B cell (primary cell): ENCODE results near the gene SLC20A1. TPM values are rescaled to one million over a fixed set of nuclear protein-coding genes. Genes with fewer than 3 reads are reported as not detected.

Source experiments
- ATAC-seq: fragments of 200-7000 bp; cut with Tn5 transposase; one replicate; pipeline ENCODE4 v1.10.0; 2021; ENCODE audit warnings: low read depth, mild to moderate bottlenecking, moderate number of reproducible peaks, moderate library complexity
- CTCF ChIA-PET: fragments of 350-600 bp; sonication (Branson Sonifier 250); formaldehyde crosslinking; loops from one replicate; lab custom pipeline; 2021; ENCODE audit warnings: antibody characterized with exemption, inconsistent platforms; lab: Charles Lee
- POLR2A ChIA-PET: fragments of 350-600 bp; sonication (Branson Sonifier 250); formaldehyde crosslinking; loops from one replicate; lab custom pipeline; 2021; ENCODE audit warnings: antibody characterized with exemption; lab: Charles Lee
- DNase-seq: peaks from one replicate; pipeline ENCODE4 v3.0.0; 2013
- H2AFZ ChIP-seq: 2 replicates; pipeline ENCODE4 v1.6.1; 2012; ENCODE audit warnings: mild to moderate bottlenecking, low read depth, low read length; ENCODE audit not compliant: insufficient read depth, poor library complexity, severe bottlenecking
- H3K27ac ChIP-seq, 2 donors: 1 replicate in 1 of 2; 2 replicates in 1 of 2; pipeline ENCODE4 v1.5.1; 2012 to 2013; ENCODE audit warnings: low read length in 2 of 2, mild to moderate bottlenecking in 2 of 2, moderate library complexity in 1 of 2
- H3K27me3 ChIP-seq, 4 experiments: fragments of 200-600 bp in 1 of 4; sonication (generic) in 1 of 4; replicated peaks in 1 of 4; 1 replicate in 2 of 4; 2 replicates in 2 of 4; pipeline versions ENCODE4 v1.6.1 to v1.7.0; 2013 to 2016; ENCODE audit warnings: low read length in 3 of 4, mild to moderate bottlenecking in 2 of 4, mixed read lengths in 1 of 4, moderate library complexity in 1 of 4; ENCODE audit not compliant: insufficient read depth in 4 of 4, control insufficient read depth in 3 of 4; ENCODE audit errors: control extremely low read depth in 1 of 4
- H3K36me3 ChIP-seq, 2 experiments: replicated peaks in 1 of 2; 1 replicate in 1 of 2; 2 replicates in 1 of 2; pipeline versions ENCODE4 v1.6.1 to v1.7.1; 2013; ENCODE audit warnings: low read length in 1 of 2; ENCODE audit not compliant: insufficient read depth in 2 of 2, control insufficient read depth in 1 of 2; ENCODE audit errors: control extremely low read depth in 1 of 2, extremely low read depth in 1 of 2
- H3K4me1 ChIP-seq, 2 donors: fragments of 200-600 bp in 1 of 2; sonication (generic) in 1 of 2; 1 replicate in 1 of 2; 2 replicates in 1 of 2; pipeline versions ENCODE4 v1.5.1 to v1.6.1; 2013 to 2017; ENCODE audit warnings: low read length in 2 of 2; ENCODE audit not compliant: control insufficient read depth in 2 of 2, insufficient read depth in 2 of 2
- H3K4me2 ChIP-seq: replicated peaks from 2 replicates; pipeline ENCODE3; 2012; ENCODE audit warnings: mild to moderate bottlenecking, low read depth, low read length; ENCODE audit not compliant: poor library complexity, severe bottlenecking
- H3K4me3 ChIP-seq, 5 experiments: fragments of 200-600 bp in 1 of 5; sonication (generic) in 1 of 5; 1 replicate in 3 of 5; 2 replicates in 2 of 5; pipeline versions ENCODE4 v1.5.1 to v1.7.0; 2011 to 2016; ENCODE audit warnings: low read length in 4 of 5, mild to moderate bottlenecking in 4 of 5, low read depth in 2 of 5, control low read depth in 1 of 5, moderate library complexity in 1 of 5; ENCODE audit not compliant: insufficient read depth in 1 of 5; ENCODE audit errors: control extremely low read depth in 1 of 5, extremely low read depth in 1 of 5
- H3K79me2 ChIP-seq: fragments of 200-600 bp; sonication (generic); one replicate; pipeline ENCODE4 v1.6.0; 2016; ENCODE audit warnings: low read length; ENCODE audit not compliant: control insufficient read depth, insufficient read depth
- H3K9ac ChIP-seq: fragments of 200-600 bp; sonication (generic); 2 replicates; pipeline ENCODE4 v1.6.1; 2017; ENCODE audit warnings: mild to moderate bottlenecking, low read length, moderate library complexity
- H3K9me3 ChIP-seq, 3 donors: one replicate each; pipeline versions ENCODE4 v1.6.1 to v1.7.1; 2013; ENCODE audit warnings: low read length in 2 of 3; ENCODE audit not compliant: control insufficient read depth in 2 of 3, insufficient read depth in 1 of 3; ENCODE audit errors: control extremely low read depth in 1 of 3
- H4K20me1 ChIP-seq: 2 replicates; pipeline ENCODE4 v1.6.0; 2012; ENCODE audit warnings: mild to moderate bottlenecking, low read length; ENCODE audit not compliant: insufficient read depth, control insufficient read depth, poor library complexity, severe bottlenecking
- H3K27ac Mint-ChIP-seq: one replicate; pipeline ENCODE4 v1.8.0; 2021; ENCODE audit warnings: mixed read lengths
- H3K27me3 Mint-ChIP-seq: one replicate; pipeline ENCODE4 v1.8.0; 2021; ENCODE audit warnings: mixed read lengths
- H3K4me1 Mint-ChIP-seq: one replicate; pipeline ENCODE4 v1.8.0; 2021; ENCODE audit warnings: mixed read lengths
- H3K4me3 Mint-ChIP-seq: one replicate; pipeline ENCODE4 v1.8.0; 2021; ENCODE audit warnings: mixed read lengths
- H3K9me3 Mint-ChIP-seq: one replicate; pipeline ENCODE4 v1.8.0; 2022; ENCODE audit warnings: mixed read lengths; ENCODE audit not compliant: insufficient read depth
- EZH2 ChIP-seq: IDR thresholded peaks from 2 replicates; pipeline ENCODE4 v1.6.1; 2012; ENCODE audit warnings: borderline replicate concordance, low read depth, mild to moderate bottlenecking, moderate library complexity, low read length; ENCODE audit not compliant: insufficient read depth, poor library complexity, severe bottlenecking
- WGBS: methylation state at CpG from one replicate; pipeline ENCODE4 v1.1.5; 2013; ENCODE audit warnings: missing lambda C conversion rate; ENCODE audit not compliant: insufficient coverage; 5-methylcytosine and 5-hydroxymethylcytosine counted together
- intact Hi-C: fragments of 100-400 bp; cut with micrococcal nuclease; formaldehyde crosslinking; loops from one replicate; pipeline ENCODE4 v1.10.0; 2022
- polyA plus RNA-seq: library from polyadenylated mRNA; depleted of rRNA; stranded (reverse); fragments of >200 nt; gene quantifications from 2 replicates; pipeline ENCODE4 v1.2.3, GENCODE V29; 2012
- total RNA-seq, 2 donors: library from RNA; stranded (reverse); fragments of 120-200 nt in 1 of 2; gene quantifications; 1 replicate in 1 of 2; 2 replicates in 1 of 2; pipeline versions ENCODE4 v1.2.3 to v1.2.4, GENCODE V29; 2013 to 2022
- TF ChIP-seq, protein P1 (sequence below): fragments of 200-600 bp; IDR thresholded peaks from one replicate; pipeline ENCODE4 v1.8.0; 2022; ENCODE audit warnings: antibody characterized with exemption, mild to moderate bottlenecking

Gene SLC20A1
- total and polyA plus RNA-seq, 2 donors (not counting 1 experiment from before 2014, with no cell fraction given) = 16.1 to 54.9 TPM

DNA sequence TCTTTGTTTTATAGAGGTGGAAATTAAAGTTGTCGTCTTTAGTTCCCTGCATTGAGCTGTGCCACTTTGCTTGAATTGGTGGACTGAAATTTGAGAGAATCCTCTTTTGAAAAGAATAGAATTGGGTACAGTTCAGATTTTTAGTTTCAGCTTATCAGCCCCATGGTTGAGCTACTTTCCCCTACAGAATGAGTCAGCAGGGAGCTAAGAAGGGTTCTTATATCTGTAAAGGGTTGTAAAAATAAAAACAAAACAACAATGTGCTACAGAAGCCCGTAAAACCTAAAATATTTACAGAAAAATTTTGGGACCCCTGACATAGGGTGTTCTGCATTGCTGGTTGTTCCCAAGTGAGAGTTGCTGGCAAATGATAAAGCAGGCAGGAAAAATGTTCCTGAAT, 12.6 kb downstream of the SLC20A1 start:
- Histone ChIP-seq H3K4me2 (no peak overlapping the region), H3K4me1 (no peaks in the 10 kb centered on the region), H3K9me3 (no peaks in the 10 kb centered on the region), H4K20me1 (no peaks in the 10 kb centered on the region), H3K9ac (no peak overlapping the region), H3K27me3 (no peaks in the 10 kb centered on the region), H3K4me3 (no peak overlapping the region), H3K79me2 (no peaks in the 10 kb centered on the region), H3K36me3 (peaks cover 5 to 65% of the 10 kb centered on the region in 2 experiments), H3K27ac (no peak overlapping the region), H2AFZ (no peak overlapping the region)
- no peaks in the 10 kb centered on the region for H3K9me3 Mint-ChIP-seq
- intact Hi-C loops = no loop called here
- ChIA-PET CTCF (interaction anchor here (1.1 kb wide), 1 partner anchor 10 kb away, joined by 3 read pairs; no protein-coding TSS in a partner anchor), POLR2A (no interaction called here)
- DNase-seq (no peak), ATAC-seq (no peak)
- H3K27me3 Mint-ChIP-seq = no peaks in the 10 kb centered on the region
- no CpG with 5 or more reads among the region's 2 CpGs for WGBS
- TF ChIP-seq, protein P1, sequence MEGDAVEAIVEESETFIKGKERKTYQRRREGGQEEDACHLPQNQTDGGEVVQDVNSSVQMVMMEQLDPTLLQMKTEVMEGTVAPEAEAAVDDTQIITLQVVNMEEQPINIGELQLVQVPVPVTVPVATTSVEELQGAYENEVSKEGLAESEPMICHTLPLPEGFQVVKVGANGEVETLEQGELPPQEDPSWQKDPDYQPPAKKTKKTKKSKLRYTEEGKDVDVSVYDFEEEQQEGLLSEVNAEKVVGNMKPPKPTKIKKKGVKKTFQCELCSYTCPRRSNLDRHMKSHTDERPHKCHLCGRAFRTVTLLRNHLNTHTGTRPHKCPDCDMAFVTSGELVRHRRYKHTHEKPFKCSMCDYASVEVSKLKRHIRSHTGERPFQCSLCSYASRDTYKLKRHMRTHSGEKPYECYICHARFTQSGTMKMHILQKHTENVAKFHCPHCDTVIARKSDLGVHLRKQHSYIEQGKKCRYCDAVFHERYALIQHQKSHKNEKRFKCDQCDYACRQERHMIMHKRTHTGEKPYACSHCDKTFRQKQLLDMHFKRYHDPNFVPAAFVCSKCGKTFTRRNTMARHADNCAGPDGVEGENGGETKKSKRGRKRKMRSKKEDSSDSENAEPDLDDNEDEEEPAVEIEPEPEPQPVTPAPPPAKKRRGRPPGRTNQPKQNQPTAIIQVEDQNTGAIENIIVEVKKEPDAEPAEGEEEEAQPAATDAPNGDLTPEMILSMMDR = no peak
- no peak for TF ChIP-seq EZH2
- no peak overlapping the region for H3K4me3 Mint-ChIP-seq
- H3K27ac Mint-ChIP-seq = no peak overlapping the region
- H3K4me1 Mint-ChIP-seq = no peaks in the 10 kb centered on the region

DNA sequence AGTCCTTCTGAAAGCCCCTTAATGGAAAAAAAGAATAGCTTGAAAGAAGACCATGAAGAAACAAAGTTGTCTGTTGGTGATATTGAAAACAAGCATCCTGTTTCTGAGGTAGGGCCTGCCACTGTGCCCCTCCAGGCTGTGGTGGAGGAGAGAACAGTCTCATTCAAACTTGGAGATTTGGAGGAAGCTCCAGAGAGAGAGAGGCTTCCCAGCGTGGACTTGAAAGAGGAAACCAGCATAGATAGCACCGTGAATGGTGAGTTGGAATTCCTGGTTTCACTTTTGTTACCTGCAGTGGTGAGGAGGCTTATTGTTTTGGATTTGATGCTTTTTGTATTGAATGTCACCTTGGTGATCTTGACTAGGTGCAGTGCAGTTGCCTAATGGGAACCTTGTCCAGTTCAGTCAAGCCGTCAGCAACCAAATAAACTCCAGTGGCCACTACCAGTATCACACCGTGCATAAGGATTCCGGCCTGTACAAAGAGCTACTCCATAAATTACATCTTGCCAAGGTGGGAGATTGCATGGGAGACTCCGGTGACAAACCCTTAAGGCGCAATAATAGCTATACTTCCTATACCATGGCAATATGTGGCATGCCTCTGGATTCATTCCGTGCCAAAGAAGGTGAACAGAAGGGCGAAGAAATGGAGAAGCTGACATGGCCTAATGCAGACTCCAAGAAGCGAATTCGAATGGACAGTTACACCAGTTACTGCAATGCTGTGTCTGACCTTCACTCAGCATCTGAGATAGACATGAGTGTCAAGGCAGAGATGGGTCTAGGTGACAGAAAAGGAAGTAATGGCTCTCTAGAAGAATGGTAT, 13.3 kb downstream of the SLC20A1 start:
- no peaks in the 10 kb centered on the region for H3K79me2 ChIP-seq
- H3K4me2 ChIP-seq = no peak overlapping the region
- TF ChIP-seq, protein P1 = no peak
- no peak for TF ChIP-seq EZH2
- POLR2A ChIA-PET = interaction anchor here (0.7 kb wide), 1 partner anchor 9 kb away, joined by 3 read pairs; no protein-coding TSS in a partner anchor
- 80% methylated on average over 6 of the region's 11 CpGs for WGBS
- no peaks in the 10 kb centered on the region for H3K9me3 ChIP-seq
- H3K36me3 ChIP-seq = peaks cover 5 to 65% of the 10 kb centered on the region in 2 experiments
- H2AFZ ChIP-seq = no peak overlapping the region
- no peak overlapping the region for H3K9ac ChIP-seq
- ATAC-seq = no peak
- no peaks in the 10 kb centered on the region for H3K4me1 Mint-ChIP-seq
- CTCF ChIA-PET = interaction anchor here (1.1 kb wide), 1 partner anchor 11 kb away, joined by 3 read pairs; no protein-coding TSS in a partner anchor
- intact Hi-C loops = no loop called here
- no peak overlapping the region for H3K27ac ChIP-seq
- no peaks in the 10 kb centered on the region for H3K27me3 Mint-ChIP-seq
- H4K20me1 ChIP-seq = no peaks in the 10 kb centered on the region
- no peak overlapping the region for H3K27ac Mint-ChIP-seq
- H3K9me3 Mint-ChIP-seq = no peaks in the 10 kb centered on the region
- H3K4me1 ChIP-seq = no peaks in the 10 kb centered on the region
- DNase-seq = no peak
- H3K4me3 ChIP-seq = no peak overlapping the region
- no peak overlapping the region for H3K4me3 Mint-ChIP-seq
- no peaks in the 10 kb centered on the region for H3K27me3 ChIP-seq
